Stimulated activated CD4-positive, alpha-beta T cell treated with anti-CD3 and anti-CD28 coated beads, Interleukin-2, amount 100 ng/mL, for 48 hours (primary cell): ENCODE data around the gene RASL10B.
"Not testable (repeated sequence)": the region's sequence is repeated elsewhere in the genome, so short reads cannot be mapped to it uniquely, and the experiment has no call there.

Source experiments
- DNase-seq, 2 donors: peaks; one replicate each; pipeline ENCODE4 v3.0.0-alpha.2; 2020

Gene RASL10B

GRCh38 chr17:35731239-35731916 is at the start of gene RASL10B:
Gene RASL10B, plus strand, starts transcription at chr17:35731639. Its CDS starts 3,546 bp downstream, at chr17:35735185.
- peak; percentile 31 to 47 for DNase-seq

GRCh38 chr17:35683591-35683990 is 47.8 kb upstream of the RASL10B start:
- DNase-seq = no peak

GRCh38 chr17:35684055-35684802 is 47.2 kb upstream of the RASL10B start:
- DNase-seq = no peak

- DNase-seq = no peak
Measured at GRCh38 chr17:35692512-35693210, 38.8 kb upstream of the RASL10B start.

GRCh38 chr17:35693662-35694061 is 37.8 kb upstream of the RASL10B start:
- no peak for DNase-seq

GRCh38 chr17:35694906-35695305 is 36.5 kb upstream of the RASL10B start:
- no peak for DNase-seq

- no peak for DNase-seq
Measured at GRCh38 chr17:35695613-35696012, 35.8 kb upstream of the RASL10B start.

GRCh38 chr17:35698800-35699199 is 32.6 kb upstream of the RASL10B start:
- no peak for DNase-seq

GRCh38 chr17:35700150-35700549 is 31.3 kb upstream of the RASL10B start:
- no peak for DNase-seq

- no peak for DNase-seq
Measured at GRCh38 chr17:35701491-35701890, 29.9 kb upstream of the RASL10B start.

- DNase-seq = not testable (repeated sequence)
Measured at GRCh38 chr17:35703308-35703707, 28.1 kb upstream of the RASL10B start.

GRCh38 chr17:35705230-35705629 is 26.2 kb upstream of the RASL10B start:
- no peak for DNase-seq

GRCh38 chr17:35705705-35706104 is 25.7 kb upstream of the RASL10B start:
- no peak for DNase-seq

- DNase-seq = no peak
Measured at GRCh38 chr17:35708149-35708548, 23.3 kb upstream of the RASL10B start.

GRCh38 chr17:35708951-35709350 is 22.5 kb upstream of the RASL10B start:
- no peak for DNase-seq

GRCh38 chr17:35709874-35710273 is 21.6 kb upstream of the RASL10B start:
- DNase-seq = no peak

- DNase-seq = no peak
Measured at GRCh38 chr17:35710950-35711349, 20.5 kb upstream of the RASL10B start.

GRCh38 chr17:35713069-35713728 is 18.2 kb upstream of the RASL10B start:
- no peak for DNase-seq

GRCh38 chr17:35714988-35715387 is 16.5 kb upstream of the RASL10B start:
- DNase-seq = no peak

- DNase-seq = no peak
Measured at GRCh38 chr17:35715416-35715815, 16.0 kb upstream of the RASL10B start.

GRCh38 chr17:35716173-35716572 is 15.3 kb upstream of the RASL10B start:
- DNase-seq = no peak

- DNase-seq = no peak
Measured at GRCh38 chr17:35716897-35717465, 14.5 kb upstream of the RASL10B start.

- no peak for DNase-seq
Measured at GRCh38 chr17:35717475-35717874, 14.0 kb upstream of the RASL10B start.
